Islet precursor cell (in vitro differentiated cells): ENCODE results near the gene SHROOM4.

Experiments
- DNase-seq: peaks from one replicate; pipeline ENCODE4 v3.0.0-alpha.2; 2018

Gene SHROOM4

GRCh38 chrX:50813843-50814661 is at the start of gene SHROOM4:
Gene SHROOM4 (minus strand): TSS chrX:50814194. CDS start chrX:50814018, 176 bp downstream.
- peak; percentile 87 for DNase-seq

- DNase-seq = no peak
Measured at GRCh38 chrX:50863471-50863870, 49.5 kb upstream of the SHROOM4 start.

GRCh38 chrX:50860518-50860917 is 46.5 kb upstream of the SHROOM4 start:
- DNase-seq = no peak

- no peak for DNase-seq
Measured at GRCh38 chrX:50858548-50858947, 44.6 kb upstream of the SHROOM4 start.

GRCh38 chrX:50853399-50853798 is 39.4 kb upstream of the SHROOM4 start:
- DNase-seq = no peak

- DNase-seq = no peak
Measured at GRCh38 chrX:50852524-50852923, 38.5 kb upstream of the SHROOM4 start.

GRCh38 chrX:50842221-50842620 is 28.2 kb upstream of the SHROOM4 start:
- DNase-seq = no peak

- no peak for DNase-seq
Measured at GRCh38 chrX:50839730-50840129, 25.7 kb upstream of the SHROOM4 start.

- no peak for DNase-seq
Measured at GRCh38 chrX:50838820-50839600, 25.0 kb upstream of the SHROOM4 start.

- DNase-seq = peak; percentile 69
Measured at GRCh38 chrX:50827996-50828395, 14.0 kb upstream of the SHROOM4 start.

GRCh38 chrX:50825825-50826224 is 11.8 kb upstream of the SHROOM4 start:
- no peak for DNase-seq

GRCh38 chrX:50818986-50819385 is 5.0 kb upstream of the SHROOM4 start:
- DNase-seq = no peak

GRCh38 chrX:50815120-50815519 is 1.1 kb upstream of the SHROOM4 start:
- DNase-seq = peak; percentile 59

GRCh38 chrX:50814701-50815100 is 707 bp upstream of the SHROOM4 start:
- no peak for DNase-seq

- peak; percentile 74 for DNase-seq
Measured at GRCh38 chrX:50812995-50813842, 775 bp downstream of the SHROOM4 start.

GRCh38 chrX:50805276-50805675 is 8.7 kb downstream of the SHROOM4 start:
- DNase-seq = no peak

- no peak for DNase-seq
Measured at GRCh38 chrX:50801135-50801534, 12.9 kb downstream of the SHROOM4 start.

- DNase-seq = no peak
Measured at GRCh38 chrX:50799531-50799961, 14.4 kb downstream of the SHROOM4 start.

- no peak for DNase-seq
Measured at GRCh38 chrX:50798783-50799182, 15.2 kb downstream of the SHROOM4 start.

GRCh38 chrX:50787099-50787498 is 26.9 kb downstream of the SHROOM4 start:
- no peak for DNase-seq

- no peak for DNase-seq
Measured at GRCh38 chrX:50780144-50780543, 33.9 kb downstream of the SHROOM4 start.

GRCh38 chrX:50779694-50780093 is 34.3 kb downstream of the SHROOM4 start:
- no peak for DNase-seq

- DNase-seq = no peak
Measured at GRCh38 chrX:50778272-50778671, 35.7 kb downstream of the SHROOM4 start.
